ENCODE results near the gene VSIG2.

Gene VSIG2

GRCh38 chr11:124724979-124725718, 26.9 kb downstream of the VSIG2 start:
- DNase-seq (ENCODE audit: low spot score) = no peak

DNA sequence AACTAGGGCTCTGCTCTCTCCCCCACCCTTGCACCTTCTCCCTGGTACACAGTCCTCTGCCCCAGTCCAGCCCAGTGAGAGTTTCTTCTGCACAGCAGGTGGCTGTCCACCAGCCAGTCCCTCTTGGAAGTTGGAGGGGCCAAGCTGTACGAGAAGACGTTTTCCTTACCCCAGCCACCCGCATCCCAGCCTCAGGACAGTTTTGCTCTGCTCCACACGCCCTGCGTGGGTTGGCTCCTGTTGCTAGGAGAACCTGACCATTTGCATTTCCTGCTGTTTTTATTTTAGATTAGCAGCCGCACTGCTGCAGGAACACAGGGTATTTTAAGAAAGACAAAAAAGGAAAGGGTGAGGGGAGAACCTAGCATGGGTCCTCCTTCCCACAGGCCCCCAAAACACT, 29.9 kb downstream of the VSIG2 start:
- no peak for DNase-seq (ENCODE audit: low spot score)

GRCh38 chr11:124719534-124719933, 32.5 kb downstream of the VSIG2 start:
- DNase-seq (ENCODE audit: low spot score) = no peak

GRCh38 chr11:124718801-124719200, 33.3 kb downstream of the VSIG2 start:
- no peak for DNase-seq (ENCODE audit: low spot score)

- DNase-seq (ENCODE audit: low spot score) = no peak
These were observed 34.0 kb downstream of the VSIG2 start for GRCh38 chr11:124717786-124718651.

GRCh38 chr11:124717421-124717785, 34.7 kb downstream of the VSIG2 start:
- DNase-seq (ENCODE audit: low spot score) = no peak

DNA sequence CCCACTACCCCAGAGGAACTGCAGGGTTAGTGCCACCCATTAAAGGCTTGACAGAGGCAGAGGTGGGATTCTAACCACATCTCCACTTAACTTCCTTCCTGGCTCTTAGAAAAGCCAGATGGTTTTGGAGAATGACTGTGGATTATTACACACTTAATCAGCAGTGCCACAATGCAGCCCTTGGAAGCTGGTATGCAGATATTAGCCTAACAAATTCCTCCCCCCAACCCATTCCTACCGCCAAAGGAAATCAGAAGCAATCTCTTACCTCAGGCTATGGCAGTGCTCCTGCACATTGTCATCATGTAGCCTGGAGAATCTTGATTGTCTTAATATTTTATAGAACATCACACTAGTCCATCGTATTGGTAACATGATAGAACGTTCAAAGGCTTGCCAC, 35.5 kb downstream of the VSIG2 start:
- no peak for DNase-seq (ENCODE audit: low spot score)

DNA sequence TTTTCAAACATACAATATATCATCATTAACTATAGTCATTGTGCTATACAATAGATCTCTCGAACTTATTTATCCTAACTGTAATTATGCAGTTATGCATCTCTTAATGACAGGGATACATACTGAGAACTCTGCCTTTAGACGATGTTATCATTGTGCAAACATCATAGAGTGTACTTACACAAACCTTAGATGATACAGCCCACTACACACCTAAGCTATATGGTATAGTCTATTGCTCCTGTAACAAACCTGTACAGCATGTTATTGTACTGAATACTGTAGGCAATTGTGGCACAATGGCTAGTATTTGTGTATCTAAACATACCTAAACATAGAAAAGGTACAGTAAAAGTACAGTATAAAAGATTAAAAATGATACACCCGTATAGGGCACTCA, 39.7 kb downstream of the VSIG2 start:
- no peak for DNase-seq (ENCODE audit: low spot score)

DNA sequence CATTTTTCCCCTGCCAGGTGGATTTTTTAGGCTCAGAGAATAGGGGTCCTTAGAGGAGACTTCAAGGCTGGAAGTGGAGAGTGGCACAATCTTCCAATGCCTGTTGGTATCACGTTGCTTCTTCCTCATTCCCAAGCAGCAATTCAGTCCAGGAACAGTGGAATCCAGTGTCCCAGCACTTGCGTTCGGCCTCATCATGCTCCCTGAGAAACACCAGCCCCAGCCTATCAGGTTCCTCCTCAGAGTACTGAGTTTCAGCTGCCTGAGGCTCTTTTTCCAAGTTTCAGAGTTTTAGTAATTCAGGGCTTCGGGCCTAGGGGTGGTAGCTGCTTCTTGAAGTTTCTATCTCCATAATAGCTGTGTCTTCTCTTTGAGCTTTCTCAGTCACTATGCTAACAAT, 44.2 kb downstream of the VSIG2 start:
- DNase-seq (ENCODE audit: low spot score) = no peak

- DNase-seq (ENCODE audit: low spot score) = no peak
These were observed 52.0 kb downstream of the VSIG2 start for GRCh38 chr11:124700028-124700427.

DNA sequence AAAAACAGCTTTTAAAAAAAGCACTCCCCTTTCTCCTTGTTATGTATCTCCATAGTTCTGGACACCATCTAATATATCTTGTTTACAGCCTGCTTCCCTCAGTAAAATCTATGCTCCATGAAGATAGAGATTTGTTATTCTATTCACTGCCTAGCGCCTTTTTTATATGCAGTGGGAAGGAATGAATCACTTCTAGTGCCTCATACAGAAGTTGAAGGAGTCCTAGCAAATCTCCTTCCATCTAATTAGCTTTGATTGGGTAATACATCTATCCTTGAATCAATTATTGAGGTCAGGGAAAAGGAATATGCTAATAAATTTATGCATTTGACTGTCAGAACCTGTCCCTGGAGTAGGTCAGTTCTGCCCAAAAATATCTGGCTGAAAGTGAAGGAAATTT, 52.5 kb downstream of the VSIG2 start:
- no peak for DNase-seq (ENCODE audit: low spot score)
